ENCODE measurements around the gene CRLF3. TPM values are rescaled to one million over a fixed set of nuclear protein-coding genes. Genes with fewer than 3 reads are reported as not detected.
"Not testable (repeated sequence)": the region's sequence is repeated elsewhere in the genome, so short reads cannot be mapped to it uniquely, and the experiment has no call there.

CRLF3 gene
- total RNA-seq, 2 donors from 2014 or later: 12.0 to 18.0 TPM

GRCh38 chr17:30735206-30735605 lies 89.3 kb downstream of the CRLF3 start:
- H3K9ac ChIP-seq (ENCODE audit: low read depth in 2 of 2, low read length in 2 of 2); H3K4me1 ChIP-seq; intact Hi-C loops (cut with DNase I); DNase-seq; H3K9me3 ChIP-seq; H3K36me3 ChIP-seq; H3K27ac ChIP-seq; H3K4me3 ChIP-seq; H3K27me3 ChIP-seq: not testable (repeated sequence)

- H3K9ac ChIP-seq (ENCODE audit: low read depth in 2 of 2, low read length in 2 of 2); H3K27me3 ChIP-seq; H3K9me3 ChIP-seq; DNase-seq; H3K36me3 ChIP-seq; intact Hi-C loops (cut with DNase I); H3K4me3 ChIP-seq; H3K4me1 ChIP-seq; H3K27ac ChIP-seq: not testable (repeated sequence)
These were observed 90.3 kb downstream of the CRLF3 start for GRCh38 chr17:30734153-30734552.

Other genes starting within 250 kb of the CRLF3 start
- 10 to 100 TPM in 1 of 2 donors, 1 to 10 TPM in 1; 3.7 to 10.1 TPM for gene ATAD5, start 7.3 kb upstream of the CRLF3 start, total RNA-seq
- 10 to 100 TPM; 12.4 to 15.4 TPM for gene TEFM, start 81.5 kb upstream of the CRLF3 start, total RNA-seq
- 1 to 10 TPM; 4.4 to 5.6 TPM for gene ADAP2, start 97.3 kb upstream of the CRLF3 start, total RNA-seq
- 10 to 100 TPM; 18.6 to 18.9 TPM for gene RNF135, start 146.3 kb upstream of the CRLF3 start, total RNA-seq